Skeletal muscle tissue (tissue), 4 donors: ENCODE data around the gene FASN. TPM values are rescaled to one million over a fixed set of nuclear protein-coding genes. Genes with fewer than 3 reads are reported as not detected.

ENCODE experiments used
- H3K27ac ChIP-seq: one replicate; pipeline ENCODE4 v1.7.0; 2013; ENCODE audit warnings: mild to moderate bottlenecking, low read depth, low read length, inconsistent platforms
- H3K27me3 ChIP-seq, 3 donors: one replicate each; pipeline ENCODE4 v1.7.0; 2013; ENCODE audit warnings: low read length in 3 of 3; ENCODE audit not compliant: control insufficient read depth in 3 of 3, insufficient read depth in 3 of 3
- H3K36me3 ChIP-seq, 3 donors: one replicate each; pipeline ENCODE4 v1.7.0; 2013; ENCODE audit warnings: low read length in 3 of 3; ENCODE audit not compliant: control insufficient read depth in 3 of 3, insufficient read depth in 3 of 3
- H3K4me1 ChIP-seq, 3 donors: one replicate each; pipeline ENCODE4 v1.7.0; 2013; ENCODE audit warnings: low read length in 3 of 3, mild to moderate bottlenecking in 3 of 3; ENCODE audit not compliant: control insufficient read depth in 3 of 3, insufficient read depth in 3 of 3
- H3K4me3 ChIP-seq, 3 donors: one replicate each; pipeline ENCODE4 v1.7.0; 2013; ENCODE audit warnings: low read length in 3 of 3
- H3K9ac ChIP-seq, 3 donors: one replicate each; pipeline ENCODE4 v1.7.0; 2013; ENCODE audit warnings: low read length in 3 of 3, mild to moderate bottlenecking in 3 of 3, moderate library complexity in 2 of 3, low read depth in 1 of 3
- H3K9me3 ChIP-seq, 3 donors: one replicate each; pipeline ENCODE4 v1.7.0; 2013; ENCODE audit warnings: low read length in 3 of 3; ENCODE audit not compliant: control insufficient read depth in 3 of 3
- total RNA-seq: library from RNA; depleted of rRNA; stranded (reverse); fragments of >200 nt; gene quantifications from one replicate; pipeline ENCODE4 v1.2.3, GENCODE V29; 2014
- donor health status: Osteomylitis.

FASN gene
- total RNA-seq, 1 donor from 2014 or later = 26.1 TPM

- Histone ChIP-seq H3K27me3 (no peaks in the 10 kb centered on the region), H3K36me3 (peaks cover 2 to 5% (median 3%) of the 10 kb centered on the region in 3 donors), H3K9me3 (no peaks in the 10 kb centered on the region), H3K4me1 (no peaks in the 10 kb centered on the region), H3K4me3 (no peak overlapping the region), H3K9ac (no peak overlapping the region), H3K27ac (no peak overlapping the region)
These were observed 20.3 kb upstream of the FASN start for GRCh38 chr17:82118168-82118814.

GRCh38 chr17:82117139-82118090 is 19.4 kb upstream of the FASN start:
- Histone ChIP-seq H3K27me3 (no peaks in the 10 kb centered on the region), H3K4me1 (no peaks in the 10 kb centered on the region), H3K27ac (no peak overlapping the region), H3K36me3 (peaks cover 2 to 8% (median 3%) of the 10 kb centered on the region in 3 donors), H3K4me3 (no peak overlapping the region), H3K9me3 (no peaks in the 10 kb centered on the region), H3K9ac (no peak overlapping the region)

GRCh38 chr17:82116246-82116645 is 18.2 kb upstream of the FASN start:
- Histone ChIP-seq H3K9me3 (no peaks in the 10 kb centered on the region), H3K27ac (no peak overlapping the region), H3K36me3 (peaks cover 2 to 11% (median 3%) of the 10 kb centered on the region in 3 donors), H3K4me3 (no peak overlapping the region), H3K4me1 (no peaks in the 10 kb centered on the region), H3K27me3 (no peaks in the 10 kb centered on the region), H3K9ac (no peak overlapping the region)

GRCh38 chr17:82114872-82115271 is 16.8 kb upstream of the FASN start:
- peaks cover 2 to 11% (median 3%) of the 10 kb centered on the region in 3 donors for H3K36me3 ChIP-seq
- H3K4me1 ChIP-seq = no peaks in the 10 kb centered on the region
- H3K9ac ChIP-seq = no peak overlapping the region

GRCh38 chr17:82114447-82114846 is 16.4 kb upstream of the FASN start:
- H3K27me3 ChIP-seq = no peaks in the 10 kb centered on the region
- H3K4me3 ChIP-seq = no peak overlapping the region
- peaks cover 2 to 11% (median 3%) of the 10 kb centered on the region in 3 donors for H3K36me3 ChIP-seq
- H3K9ac ChIP-seq = no peak overlapping the region
- H3K27ac ChIP-seq = no peak overlapping the region
- no peaks in the 10 kb centered on the region for H3K9me3 ChIP-seq
- no peaks in the 10 kb centered on the region for H3K4me1 ChIP-seq

More at GRCh38 chr17:82114872-82115271, 16.8 kb upstream of the FASN start:
- H3K27me3 ChIP-seq = no peaks in the 10 kb centered on the region
- H3K4me3 ChIP-seq = no peak overlapping the region
- H3K27ac ChIP-seq = no peak overlapping the region
- H3K9me3 ChIP-seq = no peaks in the 10 kb centered on the region

- Histone ChIP-seq H3K36me3 (peaks cover 2 to 11% (median 3%) of the 10 kb centered on the region in 3 donors), H3K27me3 (no peaks in the 10 kb centered on the region), H3K9ac (no peak overlapping the region), H3K27ac (no peak overlapping the region), H3K4me1 (no peaks in the 10 kb centered on the region), H3K4me3 (no peak overlapping the region), H3K9me3 (no peaks in the 10 kb centered on the region)
These were observed 15.9 kb upstream of the FASN start for GRCh38 chr17:82113941-82114340.

GRCh38 chr17:82113422-82113821 is 15.4 kb upstream of the FASN start:
- Histone ChIP-seq H3K27ac (no peak overlapping the region), H3K9me3 (no peaks in the 10 kb centered on the region), H3K9ac (no peak overlapping the region), H3K4me1 (no peaks in the 10 kb centered on the region), H3K27me3 (no peaks in the 10 kb centered on the region), H3K4me3 (no peak overlapping the region), H3K36me3 (peaks cover 2 to 11% (median 3%) of the 10 kb centered on the region in 3 donors)

- no peak overlapping the region for H3K27ac ChIP-seq
- H3K36me3 ChIP-seq = peaks cover 0 to 11% (median 3%) of the 10 kb centered on the region in 3 donors
- peaks cover 2 to 4% (median 3%) of the 10 kb centered on the region in 3 donors for H3K4me1 ChIP-seq
- H3K4me3 ChIP-seq = no peak overlapping the region
- H3K27me3 ChIP-seq = no peaks in the 10 kb centered on the region
- no peak overlapping the region for H3K9ac ChIP-seq
- H3K9me3 ChIP-seq = no peaks in the 10 kb centered on the region
These were observed 14.9 kb upstream of the FASN start for GRCh38 chr17:82112914-82113311.

- Histone ChIP-seq H3K27me3 (no peaks in the 10 kb centered on the region), H3K4me1 (peaks cover 7 to 10% (median 8%) of the 10 kb centered on the region in 3 donors), H3K9me3 (no peaks in the 10 kb centered on the region), H3K36me3 (peaks cover 0 to 11% (median 3%) of the 10 kb centered on the region in 3 donors), H3K4me3 (no peak overlapping the region), H3K27ac (no peak overlapping the region), H3K9ac (no peak overlapping the region)
These were observed 14.3 kb upstream of the FASN start for GRCh38 chr17:82112181-82112913.
